ENCODE results near the gene DHRS13. TPM values are rescaled to one million over a fixed set of nuclear protein-coding genes. Genes with fewer than 3 reads are reported as not detected.

DHRS13 gene
- total RNA-seq, 4 donors from 2014 or later = 0.25 to 3.7 (median 2.4) TPM

- no peak for DNase-seq
- in situ Hi-C loops (cut with MboI; ENCODE audit: low sequenced_read_pairs in 4 of 4) = no loop called here
These were observed 16.9 kb downstream of the DHRS13 start for GRCh38 chr17:28885951-28886350.

GRCh38 chr17:28885363-28885762, 17.5 kb downstream of the DHRS13 start:
- no peak for ATAC-seq
- intact Hi-C loops (cut with DNase I; ENCODE audit: low total_unique reads) = no loop called here
- DNase-seq = no peak
- H3K36me3 ChIP-seq = peaks cover 0 to 55% of the 10 kb centered on the region in 2 donors
- no peaks in the 10 kb centered on the region for H3K9me3 ChIP-seq
- TF ChIP-seq POLR2A (IDR thresholded peaks at IDR 0.05) (no peak), CTCF (IDR thresholded peaks at IDR 0.05 in 4 of 5, conservative IDR thresholded peaks at IDR 0.05 in 1 of 5) (no peak)
- H3K27me3 ChIP-seq = no peaks in the 10 kb centered on the region
- in situ Hi-C loops (cut with MboI; ENCODE audit: low sequenced_read_pairs in 4 of 4) = no loop called here
- no peaks in the 10 kb centered on the region for H3K4me1 ChIP-seq
- no peak overlapping the region for H3K4me3 ChIP-seq
- H3K27ac ChIP-seq = no peak overlapping the region

More at GRCh38 chr17:28885951-28886350, 16.9 kb downstream of the DHRS13 start:
- peaks cover under 1% of the 10 kb centered on the region in 2 donors for H3K4me1 ChIP-seq
- H3K36me3 ChIP-seq = peaks cover 0 to 49% of the 10 kb centered on the region in 2 donors
- H3K27me3 ChIP-seq = no peaks in the 10 kb centered on the region
- no peak for ATAC-seq
- H3K9me3 ChIP-seq = no peaks in the 10 kb centered on the region
- no peak overlapping the region for H3K27ac ChIP-seq
- intact Hi-C loops (cut with DNase I; ENCODE audit: low total_unique reads) = no loop called here
- no peak overlapping the region for H3K4me3 ChIP-seq
- no peak for TF ChIP-seq CTCF (IDR thresholded peaks at IDR 0.05 in 4 of 5, conservative IDR thresholded peaks at IDR 0.05 in 1 of 5)
- no peak for TF ChIP-seq POLR2A (IDR thresholded peaks at IDR 0.05)

- Histone ChIP-seq H3K27ac (no peak overlapping the region), H3K36me3 (peaks cover 0 to 67% of the 10 kb centered on the region in 2 donors), H3K27me3 (no peaks in the 10 kb centered on the region), H3K4me3 (no peak overlapping the region), H3K9me3 (no peaks in the 10 kb centered on the region), H3K4me1 (no peaks in the 10 kb centered on the region)
- intact Hi-C loops (cut with DNase I; ENCODE audit: low total_unique reads) (no loop called here), in situ Hi-C loops (cut with MboI; ENCODE audit: low sequenced_read_pairs in 4 of 4) (no loop called here)
- DNase-seq (no peak), ATAC-seq (no peak)
- TF ChIP-seq POLR2A (IDR thresholded peaks at IDR 0.05) = no peak
- TF ChIP-seq CTCF (IDR thresholded peaks at IDR 0.05 in 4 of 5, conservative IDR thresholded peaks at IDR 0.05 in 1 of 5) = no peak
These were observed 18.7 kb downstream of the DHRS13 start for GRCh38 chr17:28883967-28884702.

- in situ Hi-C loops (cut with MboI; ENCODE audit: low sequenced_read_pairs in 4 of 4) = no loop called here
- intact Hi-C loops (cut with DNase I; ENCODE audit: low total_unique reads) = no loop called here
- Histone ChIP-seq H3K27ac (no peak overlapping the region), H3K4me3 (no peak overlapping the region), H3K27me3 (no peaks in the 10 kb centered on the region), H3K9me3 (no peaks in the 10 kb centered on the region), H3K36me3 (peaks cover 0 to 79% of the 10 kb centered on the region in 2 donors), H3K4me1 (no peaks in the 10 kb centered on the region)
- TF ChIP-seq POLR2A (IDR thresholded peaks at IDR 0.05) (no peak), CTCF (IDR thresholded peaks at IDR 0.05 in 4 of 5, conservative IDR thresholded peaks at IDR 0.05 in 1 of 5) (no peak)
- ATAC-seq (no peak), DNase-seq (no peak)
These were observed 20.6 kb downstream of the DHRS13 start for GRCh38 chr17:28882154-28882895.
